Measurements from ENCODE around the gene TMEM168. TPM values are rescaled to one million over a fixed set of nuclear protein-coding genes. Genes with fewer than 3 reads are reported as not detected.

Gene TMEM168
- total and polyA plus RNA-seq, 9 donors, result 9.3 to 30.1 (median 22.0) TPM

- TF ChIP-seq POLR2A (IDR thresholded peaks at IDR 0.05) (no peak), CTCF (IDR thresholded peaks at IDR 0.05) (no peak), EP300 (IDR thresholded peaks at IDR 0.05) (no peak)
- H3K27me3 ChIP-seq, result no peaks in the 10 kb centered on the region
- H3K4me3 ChIP-seq, result no peak overlapping the region
- intact Hi-C loops (cut with DNase I), result no loop called here
- 68 to 87% (median 86%) methylated on average over 2 of the region's 2 CpGs for WGBS, 3 donors
- H3K4me1 ChIP-seq (ENCODE audit: insufficient read depth), result no peaks in the 10 kb centered on the region
- H3K27ac ChIP-seq, result no peak overlapping the region
- no peaks in the 10 kb centered on the region for H3K9me3 ChIP-seq
- DNase-seq, result no peak
- H3K36me3 ChIP-seq, result no peaks in the 10 kb centered on the region
Measured at GRCh38 chr7:112749775-112750174, 40.4 kb downstream of the TMEM168 start.

- no peaks in the 10 kb centered on the region for H3K36me3 ChIP-seq
- no peak overlapping the region for H3K4me3 ChIP-seq
- H3K27ac ChIP-seq, result no peak overlapping the region
- H3K9me3 ChIP-seq, result no peaks in the 10 kb centered on the region
- intact Hi-C loops (cut with DNase I), result no loop called here
- DNase-seq, result no peak
- no peak for TF ChIP-seq EP300 (IDR thresholded peaks at IDR 0.05)
- no peak for TF ChIP-seq POLR2A (IDR thresholded peaks at IDR 0.05)
- no peak for TF ChIP-seq CTCF (IDR thresholded peaks at IDR 0.05)
- no peaks in the 10 kb centered on the region for H3K4me1 ChIP-seq (ENCODE audit: insufficient read depth)
- no peaks in the 10 kb centered on the region for H3K27me3 ChIP-seq
Measured at GRCh38 chr7:112748381-112748780, 41.8 kb downstream of the TMEM168 start.

GRCh38 chr7:112745635-112746034 is 44.6 kb downstream of the TMEM168 start:
- WGBS, 3 donors, result 69 to 80% (median 78%) methylated on average over 1 of the region's 1 CpG
- H3K27ac ChIP-seq, result no peak overlapping the region
- H3K4me1 ChIP-seq (ENCODE audit: insufficient read depth), result no peaks in the 10 kb centered on the region
- no peak for DNase-seq
- TF ChIP-seq CTCF (IDR thresholded peaks at IDR 0.05), result no peak
- no peak for TF ChIP-seq EP300 (IDR thresholded peaks at IDR 0.05)
- no peak for TF ChIP-seq POLR2A (IDR thresholded peaks at IDR 0.05)
- no peaks in the 10 kb centered on the region for H3K9me3 ChIP-seq
- no peaks in the 10 kb centered on the region for H3K36me3 ChIP-seq
- H3K27me3 ChIP-seq, result no peaks in the 10 kb centered on the region
- no peak overlapping the region for H3K4me3 ChIP-seq
- intact Hi-C loops (cut with DNase I), result no loop called here

- 49 to 52% (median 52%) methylated on average over 2 of the region's 2 CpGs for whole genome bisulfite sequencing, 3 donors
- no peak overlapping the region for H3K4me3 ChIP-seq
- H3K27ac ChIP-seq, result no peak overlapping the region
- TF ChIP-seq CTCF (IDR thresholded peaks at IDR 0.05) (no peak), POLR2A (IDR thresholded peaks at IDR 0.05) (no peak), EP300 (IDR thresholded peaks at IDR 0.05) (no peak)
- no peaks in the 10 kb centered on the region for H3K36me3 ChIP-seq
- H3K27me3 ChIP-seq, result no peaks in the 10 kb centered on the region
- intact Hi-C loops (cut with DNase I), result no loop called here
- no peaks in the 10 kb centered on the region for H3K9me3 ChIP-seq
- DNase-seq, result no peak
- H3K4me1 ChIP-seq (ENCODE audit: insufficient read depth), result no peaks in the 10 kb centered on the region
Measured at GRCh38 chr7:112744818-112745217, 45.4 kb downstream of the TMEM168 start.

GRCh38 chr7:112743811-112744210 is 46.4 kb downstream of the TMEM168 start:
- intact Hi-C loops (cut with DNase I), result no loop called here
- no peak overlapping the region for H3K4me3 ChIP-seq
- no peaks in the 10 kb centered on the region for H3K36me3 ChIP-seq
- H3K9me3 ChIP-seq, result no peaks in the 10 kb centered on the region
- DNase-seq, result no peak
- H3K27ac ChIP-seq, result no peak overlapping the region
- 92 to 93% (median 93%) methylated on average over 1 of the region's 1 CpG for WGBS, 3 donors
- H3K27me3 ChIP-seq, result no peaks in the 10 kb centered on the region
- no peaks in the 10 kb centered on the region for H3K4me1 ChIP-seq (ENCODE audit: insufficient read depth)
- no peak for TF ChIP-seq POLR2A (IDR thresholded peaks at IDR 0.05)
